ENCODE results near the gene LPCAT4.
A peak's percentile ranks its signal among the peaks of the same experiment; 100 is the strongest.
"Not testable (repeated sequence)": the region's sequence is repeated elsewhere in the genome, so short reads cannot be mapped to it uniquely, and the experiment has no call there.

The LPCAT4 gene, protein sequence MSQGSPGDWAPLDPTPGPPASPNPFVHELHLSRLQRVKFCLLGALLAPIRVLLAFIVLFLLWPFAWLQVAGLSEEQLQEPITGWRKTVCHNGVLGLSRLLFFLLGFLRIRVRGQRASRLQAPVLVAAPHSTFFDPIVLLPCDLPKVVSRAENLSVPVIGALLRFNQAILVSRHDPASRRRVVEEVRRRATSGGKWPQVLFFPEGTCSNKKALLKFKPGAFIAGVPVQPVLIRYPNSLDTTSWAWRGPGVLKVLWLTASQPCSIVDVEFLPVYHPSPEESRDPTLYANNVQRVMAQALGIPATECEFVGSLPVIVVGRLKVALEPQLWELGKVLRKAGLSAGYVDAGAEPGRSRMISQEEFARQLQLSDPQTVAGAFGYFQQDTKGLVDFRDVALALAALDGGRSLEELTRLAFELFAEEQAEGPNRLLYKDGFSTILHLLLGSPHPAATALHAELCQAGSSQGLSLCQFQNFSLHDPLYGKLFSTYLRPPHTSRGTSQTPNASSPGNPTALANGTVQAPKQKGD

DNA sequence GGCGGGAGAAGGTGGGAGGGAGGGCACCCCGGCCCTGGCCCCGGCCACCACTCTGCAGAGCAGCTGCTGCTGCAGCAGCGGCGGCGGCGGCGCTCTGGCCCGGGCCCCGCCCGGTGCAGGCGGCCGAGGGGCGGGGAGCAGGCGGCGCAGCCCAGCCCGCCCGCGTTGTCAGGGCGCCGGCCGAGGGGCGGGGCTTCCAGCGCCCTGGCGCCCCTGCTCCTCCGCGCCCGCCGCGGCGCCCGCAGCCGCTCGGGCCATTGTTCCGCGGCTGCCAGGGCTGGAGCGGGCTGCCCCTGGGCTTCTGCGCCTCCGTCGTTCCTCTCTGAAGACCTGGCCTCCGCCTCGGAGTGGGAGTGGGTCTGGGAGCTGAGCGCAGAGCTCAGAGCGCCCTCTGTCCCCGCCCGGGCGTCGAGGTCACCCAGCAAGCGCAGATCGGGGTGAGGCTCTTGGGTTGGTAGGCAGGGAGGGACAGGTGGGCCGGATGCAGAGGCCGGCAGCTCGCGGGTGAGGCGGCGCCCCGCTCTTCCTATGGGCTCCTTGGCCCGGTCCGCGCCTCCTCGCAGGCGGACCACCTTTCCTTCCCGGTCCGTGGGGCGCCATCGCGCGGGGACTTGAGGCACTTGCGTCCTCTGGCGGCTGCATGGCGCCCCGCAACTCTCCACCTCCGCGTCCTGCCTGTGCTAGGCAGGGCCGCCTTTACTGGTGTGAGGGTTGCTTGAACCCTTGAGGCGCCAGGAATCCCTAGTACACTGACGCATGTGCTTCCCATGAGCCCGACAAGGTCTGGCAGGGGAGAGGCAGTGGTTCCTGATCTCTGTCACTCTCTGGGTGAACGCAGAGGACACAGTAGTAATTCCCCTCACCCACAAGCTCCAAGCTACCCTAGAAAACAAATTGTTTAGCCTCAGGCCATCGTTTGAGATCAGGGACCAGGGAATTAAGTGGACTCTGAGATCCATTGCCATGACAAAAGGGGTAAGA lies at the start of gene LPCAT4:
Gene LPCAT4 (minus strand): TSS at position 96 of the 981 bp plus-strand sequence. CDS start 96 bp downstream, outside the sequence.
- TF ChIP-seq, protein P1, sequence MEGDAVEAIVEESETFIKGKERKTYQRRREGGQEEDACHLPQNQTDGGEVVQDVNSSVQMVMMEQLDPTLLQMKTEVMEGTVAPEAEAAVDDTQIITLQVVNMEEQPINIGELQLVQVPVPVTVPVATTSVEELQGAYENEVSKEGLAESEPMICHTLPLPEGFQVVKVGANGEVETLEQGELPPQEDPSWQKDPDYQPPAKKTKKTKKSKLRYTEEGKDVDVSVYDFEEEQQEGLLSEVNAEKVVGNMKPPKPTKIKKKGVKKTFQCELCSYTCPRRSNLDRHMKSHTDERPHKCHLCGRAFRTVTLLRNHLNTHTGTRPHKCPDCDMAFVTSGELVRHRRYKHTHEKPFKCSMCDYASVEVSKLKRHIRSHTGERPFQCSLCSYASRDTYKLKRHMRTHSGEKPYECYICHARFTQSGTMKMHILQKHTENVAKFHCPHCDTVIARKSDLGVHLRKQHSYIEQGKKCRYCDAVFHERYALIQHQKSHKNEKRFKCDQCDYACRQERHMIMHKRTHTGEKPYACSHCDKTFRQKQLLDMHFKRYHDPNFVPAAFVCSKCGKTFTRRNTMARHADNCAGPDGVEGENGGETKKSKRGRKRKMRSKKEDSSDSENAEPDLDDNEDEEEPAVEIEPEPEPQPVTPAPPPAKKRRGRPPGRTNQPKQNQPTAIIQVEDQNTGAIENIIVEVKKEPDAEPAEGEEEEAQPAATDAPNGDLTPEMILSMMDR (IDR thresholded peaks at IDR 0.05; ENCODE audit: insufficient read depth, missing control alignments), result peak; percentile 82
- FAIRE-seq, result no peak
- peak; percentile 88 for DNase-seq (ENCODE audit: insufficient read length, low spot score)

DNA sequence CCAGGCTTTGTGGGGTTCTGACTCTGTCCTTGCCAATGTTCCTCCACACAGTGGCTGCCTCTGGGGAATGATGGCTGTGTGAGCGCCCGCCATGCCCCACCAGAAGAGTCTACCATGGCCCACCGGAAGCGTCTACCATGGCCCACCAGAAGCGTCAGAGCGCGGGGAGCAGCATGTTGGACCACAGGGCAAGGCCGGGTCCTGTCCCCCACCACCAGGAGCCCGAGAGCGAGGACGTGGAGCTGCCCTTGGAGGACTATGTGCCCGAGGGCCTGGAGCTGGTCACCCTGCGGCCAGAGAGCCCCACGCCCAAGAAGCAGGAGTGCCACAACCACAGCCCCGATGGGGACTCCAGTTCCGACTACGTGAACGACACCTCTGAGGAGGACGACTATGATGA lies 42.5 kb upstream of the LPCAT4 start:
- DNase-seq (ENCODE audit: insufficient read length, low spot score); FAIRE-seq: not testable (repeated sequence)

DNA sequence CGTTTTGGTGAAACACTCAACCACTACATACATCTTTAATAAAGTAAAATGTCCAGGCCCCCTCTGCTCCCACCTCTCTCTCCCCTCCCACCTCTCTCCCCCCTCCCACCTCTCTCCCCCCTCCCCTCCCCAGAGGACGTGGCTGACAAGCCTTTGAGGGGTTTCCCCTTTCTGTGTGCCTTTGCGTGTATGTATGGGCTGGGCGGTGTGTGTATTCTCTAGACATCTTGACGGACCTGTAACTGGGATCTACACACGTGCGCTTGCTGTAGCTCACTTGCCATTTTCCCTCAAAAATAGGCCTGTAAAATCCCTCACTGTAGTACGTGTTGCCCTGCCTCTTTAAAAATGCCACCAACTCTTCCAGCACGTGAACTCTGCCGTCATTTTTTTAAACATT lies 42.0 kb upstream of the LPCAT4 start:
- FAIRE-seq, result not testable (repeated sequence)

DNA sequence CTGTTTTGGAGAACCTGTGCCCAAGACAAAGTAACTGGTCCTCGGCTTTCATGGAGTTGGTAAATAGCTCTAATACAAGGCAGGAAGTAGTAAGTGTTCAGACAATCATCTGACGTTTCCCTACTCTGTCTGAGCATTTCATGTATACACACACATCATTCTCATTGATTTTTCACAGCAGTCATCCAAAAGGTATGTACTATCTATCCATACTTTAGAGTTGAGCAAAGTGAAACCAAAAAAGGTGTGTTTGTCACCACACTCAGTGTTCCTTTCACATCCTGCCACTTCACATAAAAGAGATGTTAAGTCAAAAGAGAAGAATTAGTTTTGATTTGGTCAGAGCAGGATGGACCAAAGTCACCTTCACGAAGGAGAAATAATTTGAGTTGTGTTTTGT lies 36.9 kb upstream of the LPCAT4 start:
- FAIRE-seq; DNase-seq (ENCODE audit: insufficient read length, low spot score): not testable (repeated sequence)

More for the DNA sequence above, 42.0 kb upstream of the LPCAT4 start:
- not testable (repeated sequence) for DNase-seq (ENCODE audit: insufficient read length, low spot score)

DNA sequence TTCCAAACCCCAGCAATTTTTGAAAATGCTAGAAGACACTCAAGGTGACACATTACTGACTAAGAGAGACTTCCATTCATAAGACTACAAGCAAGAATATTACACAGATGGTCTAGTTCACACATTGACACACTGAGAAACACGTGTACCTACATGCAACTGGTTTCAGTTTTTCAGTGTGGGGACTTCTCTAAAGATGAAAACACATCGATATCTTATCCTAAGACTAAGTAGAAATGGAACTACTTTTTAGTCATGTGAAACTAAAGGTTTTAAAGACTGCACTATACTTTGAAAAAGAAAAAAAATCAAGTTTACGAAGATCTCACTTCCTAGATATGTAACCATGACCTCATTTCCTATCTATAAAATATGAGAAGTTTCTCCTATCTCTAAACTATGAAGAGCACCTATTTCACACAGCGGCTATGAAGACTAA lies 36.2 kb upstream of the LPCAT4 start:
- FAIRE-seq; DNase-seq (ENCODE audit: insufficient read length, low spot score): not testable (repeated sequence)

DNA sequence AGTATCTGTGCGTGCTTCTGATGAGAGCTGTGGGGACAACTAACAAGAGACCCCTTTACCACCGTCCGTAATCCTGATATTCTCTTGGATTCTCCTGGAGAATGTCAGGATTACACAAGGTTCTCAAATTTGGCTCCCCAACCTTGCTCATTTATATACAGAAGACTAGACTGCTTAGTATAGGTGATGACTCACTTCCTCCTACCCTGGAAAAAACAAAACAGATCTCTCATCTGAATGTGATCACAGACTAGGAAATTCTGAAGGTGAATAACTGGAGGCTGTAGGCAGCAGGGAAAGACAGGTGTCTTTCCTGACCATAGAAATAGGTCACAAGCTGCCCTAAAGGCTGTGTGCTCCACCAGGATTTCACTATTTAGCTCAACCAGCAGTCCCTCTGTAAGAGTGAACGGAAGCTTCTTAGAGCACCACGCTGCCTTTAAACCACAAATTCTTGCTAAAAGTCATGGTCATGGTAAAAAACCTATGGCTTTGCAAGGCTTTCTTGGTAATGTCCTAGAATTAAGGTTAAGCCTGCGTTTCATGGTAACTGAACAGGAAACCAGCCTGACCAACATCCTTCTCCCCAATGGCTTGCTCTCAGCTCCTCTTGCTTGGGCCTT lies 30.8 kb upstream of the LPCAT4 start:
- not testable (repeated sequence) for DNase-seq (ENCODE audit: insufficient read length, low spot score); FAIRE-seq

DNA sequence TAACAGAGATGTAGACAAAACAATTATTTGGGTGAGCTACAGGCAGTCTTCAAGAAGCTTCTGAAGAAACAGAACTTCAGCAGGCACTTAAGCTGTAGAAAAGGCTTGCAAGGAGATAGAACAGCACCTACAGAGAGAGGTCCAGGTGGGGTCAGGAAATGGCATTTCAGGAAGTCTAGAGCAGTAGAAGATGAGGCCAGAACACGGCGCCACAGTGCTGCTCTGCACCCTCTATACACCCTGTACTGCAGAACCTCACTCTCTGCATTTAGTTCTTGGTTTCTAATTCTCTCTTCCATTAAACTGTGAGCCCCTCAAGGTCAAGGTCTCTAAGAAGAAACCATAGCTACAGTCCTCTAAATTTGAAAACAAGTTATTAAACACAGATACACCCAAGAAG lies 26.0 kb upstream of the LPCAT4 start:
- FAIRE-seq; DNase-seq (ENCODE audit: insufficient read length, low spot score): not testable (repeated sequence)

DNA sequence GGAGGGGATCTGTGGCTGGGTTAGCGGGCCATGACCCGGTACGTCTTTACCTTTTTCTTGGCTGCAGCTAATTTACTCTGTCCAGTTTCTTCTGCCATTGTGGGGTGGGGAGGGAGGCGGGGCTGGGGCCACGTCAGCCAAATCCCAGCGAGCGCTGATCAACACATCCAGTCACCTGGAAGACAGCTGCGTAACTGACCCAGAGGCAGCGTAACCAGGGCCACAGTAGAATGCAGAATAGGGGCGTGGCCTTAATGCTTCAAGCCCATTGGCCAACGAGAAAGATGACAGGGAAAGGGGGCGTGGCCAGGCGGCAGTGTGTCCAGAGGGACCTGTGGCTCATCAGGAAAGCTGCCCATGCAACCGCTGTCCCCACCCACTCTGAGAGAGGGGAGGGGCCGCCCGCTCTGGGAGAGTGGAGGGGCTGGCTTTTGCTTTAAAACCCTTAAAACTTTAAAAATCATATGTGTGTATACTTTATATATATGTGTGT lies 22.6 kb upstream of the LPCAT4 start:
- FAIRE-seq; DNase-seq (ENCODE audit: insufficient read length, low spot score): not testable (repeated sequence)

DNA sequence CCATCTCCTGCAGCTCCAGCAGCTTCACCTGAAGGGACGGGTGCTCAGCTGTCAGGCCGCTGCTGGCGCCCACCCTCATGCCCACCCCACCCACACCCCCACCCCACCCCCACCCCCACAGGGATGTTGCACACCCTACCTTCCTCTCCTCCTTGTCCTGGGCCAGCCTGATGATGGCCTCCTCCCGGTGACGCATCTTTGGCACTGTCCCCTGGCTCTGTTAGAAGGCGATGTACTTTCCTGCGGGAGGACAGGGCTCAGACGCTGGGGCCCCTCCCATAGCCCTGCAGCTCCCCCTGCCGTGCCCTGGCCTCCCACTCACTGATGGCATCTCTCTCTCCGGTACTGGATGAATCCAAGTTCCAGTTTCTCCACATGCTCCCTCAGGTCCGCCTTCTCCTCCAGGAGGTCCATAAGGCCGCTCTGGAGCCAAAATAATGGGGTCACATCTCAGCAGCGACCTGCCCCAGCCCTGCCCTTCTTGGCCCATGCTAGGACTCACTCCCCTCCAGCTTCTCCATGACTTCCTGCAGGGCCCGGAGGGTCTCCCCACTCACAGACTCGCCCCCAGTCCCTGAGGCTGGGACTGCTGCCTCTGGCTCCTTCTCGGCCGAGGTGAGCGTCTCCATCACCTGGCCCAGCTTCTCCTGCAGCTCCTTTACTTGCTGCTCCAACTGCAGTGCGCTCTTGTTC lies 15.0 kb upstream of the LPCAT4 start:
- FAIRE-seq; DNase-seq (ENCODE audit: insufficient read length, low spot score): not testable (repeated sequence)

DNA sequence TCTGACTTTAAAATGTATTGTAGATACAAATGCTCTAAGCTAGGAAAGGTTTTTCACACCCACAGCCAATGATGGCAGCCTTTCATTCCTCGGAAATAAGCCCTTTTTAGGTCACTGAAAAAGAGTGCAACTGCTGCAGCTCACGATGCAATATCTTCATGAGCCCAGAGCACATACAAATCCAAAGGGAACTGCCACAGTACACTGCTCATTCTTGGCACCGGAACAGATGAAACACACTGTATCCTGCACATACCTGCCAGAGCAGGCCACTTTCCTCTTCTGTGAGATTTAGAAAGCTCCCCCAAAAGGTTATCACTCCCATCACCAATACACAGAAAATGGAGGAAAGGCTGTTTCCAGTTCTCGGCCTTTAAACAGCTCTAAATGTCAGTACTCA lies 13.5 kb upstream of the LPCAT4 start:
- not testable (repeated sequence) for DNase-seq (ENCODE audit: insufficient read length, low spot score); FAIRE-seq

DNA sequence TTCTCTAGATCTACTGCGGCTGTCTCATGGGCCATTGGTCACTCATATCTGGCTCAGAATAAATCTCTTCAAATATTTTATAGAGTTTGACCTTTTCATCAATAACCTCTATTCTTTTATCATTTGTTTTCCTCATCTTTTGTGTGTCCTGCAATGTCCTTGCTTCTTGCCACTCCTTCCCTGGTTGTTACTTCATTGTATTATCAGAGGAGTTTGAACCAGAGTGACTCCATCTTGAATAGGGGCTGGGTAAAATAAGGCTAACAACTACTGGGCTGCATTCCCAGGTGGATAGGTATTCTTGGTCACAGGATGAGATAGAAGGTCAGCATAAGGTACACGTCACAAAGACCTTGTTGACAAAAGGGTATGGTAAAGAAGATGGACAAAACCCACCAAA lies 9.9 kb upstream of the LPCAT4 start:
- TF ChIP-seq, protein P1 (IDR thresholded peaks at IDR 0.05; ENCODE audit: insufficient read depth, missing control alignments), result no peak
- DNase-seq (ENCODE audit: insufficient read length, low spot score) (no peak), FAIRE-seq (no peak)

DNA sequence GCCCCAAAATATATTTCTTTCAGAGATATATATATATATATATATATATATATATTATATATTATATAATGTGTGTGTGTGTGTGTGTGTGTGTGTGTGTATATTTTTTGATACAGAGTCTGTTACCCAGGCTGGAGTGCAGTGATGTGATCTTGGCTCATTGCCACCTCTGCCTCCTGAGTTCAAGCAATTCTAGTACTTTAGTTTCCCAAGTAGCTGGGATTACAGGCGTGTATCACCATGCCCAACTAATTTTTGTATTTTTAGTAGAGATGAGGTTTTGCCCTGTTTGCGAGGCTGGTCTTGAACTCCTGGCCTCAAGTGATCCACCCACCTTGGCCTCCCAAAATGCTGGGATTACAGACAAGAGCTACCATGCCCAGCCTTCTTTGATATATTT lies 8.5 kb upstream of the LPCAT4 start:
- not testable (repeated sequence) for DNase-seq (ENCODE audit: insufficient read length, low spot score); FAIRE-seq

All from D721Med (cell line).